GM12873 (cell line): ENCODE measurements around the gene PWWP2B.

Experiments
- CTCF ChIP-seq: IDR thresholded peaks from 2 replicates; pipeline ENCODE4 v1.5.1; 2012; ENCODE audit warnings: low read depth, mild to moderate bottlenecking, moderate library complexity, low read length, control low read depth; ENCODE audit not compliant: insufficient read depth; ENCODE audit errors: missing control alignments

Gene PWWP2B

GRCh38 chr10:132408367-132408781 is 11.4 kb downstream of the PWWP2B start:
- TF ChIP-seq CTCF, result no peak

- TF ChIP-seq CTCF, result no peak
Measured at GRCh38 chr10:132408823-132409666, 12.0 kb downstream of the PWWP2B start.

- TF ChIP-seq CTCF, result no peak
Measured at GRCh38 chr10:132409667-132410028, 12.6 kb downstream of the PWWP2B start.

- no peak for TF ChIP-seq CTCF
Measured at GRCh38 chr10:132410056-132410778, 13.2 kb downstream of the PWWP2B start.

- no peak for TF ChIP-seq CTCF
Measured at GRCh38 chr10:132410779-132411532, 14.0 kb downstream of the PWWP2B start.

GRCh38 chr10:132411561-132412253 is 14.7 kb downstream of the PWWP2B start:
- TF ChIP-seq CTCF, result no peak
